Ascending aorta (tissue), 2 donors: Measurements from ENCODE around the gene FAM89A. TPM values are rescaled to one million over a fixed set of nuclear protein-coding genes. Genes with fewer than 3 reads are reported as not detected.

ENCODE experiments used
- DNase-seq, 2 donors: peaks; one replicate each; pipeline ENCODE4 v3.0.0-alpha.2; 2019; ENCODE audit warnings: low spot score in 2 of 2
- H3K27ac ChIP-seq, 2 donors: fragments of 200-600 bp; sonication (generic); one replicate each; pipeline ENCODE4 v1.5.1; 2016 to 2017; ENCODE audit warnings: mild to moderate bottlenecking in 1 of 2
- H3K27me3 ChIP-seq: fragments of 200-600 bp; sonication (generic); one replicate; pipeline ENCODE4 v1.5.1; 2017
- H3K36me3 ChIP-seq, 2 donors: fragments of 200-600 bp; sonication (generic); one replicate each; pipeline ENCODE4 v1.5.1; 2016
- H3K4me1 ChIP-seq, 2 donors: fragments of 200-600 bp; sonication (generic); one replicate each; pipeline ENCODE4 v1.5.1; 2016 to 2017; ENCODE audit warnings: mild to moderate bottlenecking in 1 of 2
- H3K4me3 ChIP-seq, 2 donors: fragments of 200-600 bp; sonication (generic); one replicate each; pipeline ENCODE4 v1.5.1; 2016 to 2017; ENCODE audit warnings: mild to moderate bottlenecking in 1 of 2
- H3K9me3 ChIP-seq, 2 donors: fragments of 200-600 bp; sonication (generic); one replicate each; pipeline ENCODE4 v1.5.1; 2016
- intact Hi-C: fragments of 100-400 bp; cut with DNase I; formaldehyde crosslinking; loops from one replicate; pipeline ENCODE4 v1.15.1; 2023
- total RNA-seq: library from RNA; depleted of rRNA; stranded (reverse); fragments of >200 nt; gene quantifications from one replicate; pipeline ENCODE4 v1.1.0, GENCODE V29; 2016
- TF ChIP-seq, protein P1 (sequence below), 3 experiments: fragments of 200-600 bp in 2 of 3; fragments of 450-650 bp in 1 of 3; sonication (generic) in 2 of 3; IDR thresholded peaks; one replicate each; pipeline ENCODE4 v1.5.1; 2016 to 2019; ENCODE audit warnings: antibody characterized with exemption in 3 of 3, mild to moderate bottlenecking in 1 of 3, moderate library complexity in 1 of 3

The FAM89A gene
- total RNA-seq, 1 donor from 2014 or later = 47.5 TPM

DNA sequence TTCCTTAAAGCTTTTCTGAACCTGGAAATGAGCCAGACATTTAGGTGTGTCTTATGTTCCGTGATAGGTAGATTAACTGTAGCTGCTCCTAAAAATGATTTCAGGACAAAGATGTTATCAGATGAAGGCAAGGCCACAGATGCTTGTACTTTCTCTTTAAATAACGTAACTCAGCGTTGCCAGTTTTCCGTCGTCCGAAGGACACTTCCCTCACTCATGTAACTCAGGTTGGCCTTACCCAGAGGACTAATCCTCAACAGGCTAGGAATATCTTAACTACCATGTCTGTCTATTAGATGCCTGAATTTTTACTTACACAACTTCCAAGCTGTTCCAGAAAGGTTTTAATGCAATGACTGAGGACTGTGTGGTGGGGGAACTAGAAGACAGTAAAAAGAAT is 35.4 kb upstream of the FAM89A start:
- Histone ChIP-seq H3K36me3 (no peaks in the 10 kb centered on the region), H3K4me3 (no peak overlapping the region), H3K27me3 (no peaks in the 10 kb centered on the region), H3K27ac (no peak overlapping the region), H3K4me1 (no peaks in the 10 kb centered on the region), H3K9me3 (no peaks in the 10 kb centered on the region)
- TF ChIP-seq, protein P1, sequence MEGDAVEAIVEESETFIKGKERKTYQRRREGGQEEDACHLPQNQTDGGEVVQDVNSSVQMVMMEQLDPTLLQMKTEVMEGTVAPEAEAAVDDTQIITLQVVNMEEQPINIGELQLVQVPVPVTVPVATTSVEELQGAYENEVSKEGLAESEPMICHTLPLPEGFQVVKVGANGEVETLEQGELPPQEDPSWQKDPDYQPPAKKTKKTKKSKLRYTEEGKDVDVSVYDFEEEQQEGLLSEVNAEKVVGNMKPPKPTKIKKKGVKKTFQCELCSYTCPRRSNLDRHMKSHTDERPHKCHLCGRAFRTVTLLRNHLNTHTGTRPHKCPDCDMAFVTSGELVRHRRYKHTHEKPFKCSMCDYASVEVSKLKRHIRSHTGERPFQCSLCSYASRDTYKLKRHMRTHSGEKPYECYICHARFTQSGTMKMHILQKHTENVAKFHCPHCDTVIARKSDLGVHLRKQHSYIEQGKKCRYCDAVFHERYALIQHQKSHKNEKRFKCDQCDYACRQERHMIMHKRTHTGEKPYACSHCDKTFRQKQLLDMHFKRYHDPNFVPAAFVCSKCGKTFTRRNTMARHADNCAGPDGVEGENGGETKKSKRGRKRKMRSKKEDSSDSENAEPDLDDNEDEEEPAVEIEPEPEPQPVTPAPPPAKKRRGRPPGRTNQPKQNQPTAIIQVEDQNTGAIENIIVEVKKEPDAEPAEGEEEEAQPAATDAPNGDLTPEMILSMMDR (IDR thresholded peaks at IDR 0.05) = no peak
- intact Hi-C loops = no loop called here
- no peak for DNase-seq

DNA sequence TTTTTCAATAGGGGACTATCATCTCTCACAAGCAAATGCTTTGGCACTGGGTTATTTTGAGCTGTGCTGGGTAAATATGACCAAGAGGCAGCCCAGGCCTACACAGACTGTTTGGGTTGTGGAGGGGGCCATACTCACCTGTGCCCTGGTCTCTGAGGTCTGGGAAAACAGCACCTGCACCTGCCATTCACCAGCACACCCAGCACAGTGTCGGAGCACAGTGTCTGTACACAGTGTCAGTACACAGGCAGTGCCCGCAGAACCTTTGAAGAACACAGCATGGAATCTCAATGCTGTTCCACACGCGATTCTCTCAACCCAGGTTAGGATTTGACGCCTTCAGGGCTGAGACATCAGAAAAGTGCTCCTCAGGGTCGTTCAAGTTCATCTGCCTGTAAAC is 35.0 kb upstream of the FAM89A start:
- Histone ChIP-seq H3K4me3 (no peak overlapping the region), H3K9me3 (no peaks in the 10 kb centered on the region)
- TF ChIP-seq, protein P1 (IDR thresholded peaks at IDR 0.05) = no peak

DNA sequence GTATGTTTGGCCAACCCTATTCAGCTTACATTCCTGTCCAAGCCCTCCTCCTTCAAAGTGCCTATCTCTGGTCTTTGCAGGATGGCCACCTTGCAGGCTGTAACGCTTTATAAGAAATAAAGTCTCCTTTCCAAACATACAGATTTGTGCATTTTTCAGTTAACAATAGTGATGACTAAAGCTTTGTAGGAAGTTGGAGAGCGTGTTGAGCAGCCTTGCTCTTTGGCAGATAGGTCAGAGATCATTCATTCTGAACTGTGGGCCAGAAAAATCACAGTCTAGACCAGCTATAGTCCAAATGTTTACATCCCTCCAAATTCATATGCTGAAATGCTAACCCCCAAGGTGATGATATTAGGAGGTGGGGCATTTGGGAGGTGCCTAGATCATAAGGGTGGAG is 34.0 kb upstream of the FAM89A start:
- Histone ChIP-seq H3K27ac (no peak overlapping the region), H3K27me3 (no peaks in the 10 kb centered on the region), H3K36me3 (no peaks in the 10 kb centered on the region), H3K4me1 (no peaks in the 10 kb centered on the region), H3K9me3 (no peaks in the 10 kb centered on the region), H3K4me3 (no peak overlapping the region)
- intact Hi-C loops = no loop called here
- DNase-seq = no peak
- TF ChIP-seq, protein P1 (IDR thresholded peaks at IDR 0.05) = no peak

More for the DNA sequence above, 35.0 kb upstream of the FAM89A start:
- intact Hi-C loops = no loop called here
- no peak for DNase-seq
- Histone ChIP-seq H3K4me1 (no peaks in the 10 kb centered on the region), H3K36me3 (no peaks in the 10 kb centered on the region), H3K27me3 (no peaks in the 10 kb centered on the region), H3K27ac (no peak overlapping the region)

DNA sequence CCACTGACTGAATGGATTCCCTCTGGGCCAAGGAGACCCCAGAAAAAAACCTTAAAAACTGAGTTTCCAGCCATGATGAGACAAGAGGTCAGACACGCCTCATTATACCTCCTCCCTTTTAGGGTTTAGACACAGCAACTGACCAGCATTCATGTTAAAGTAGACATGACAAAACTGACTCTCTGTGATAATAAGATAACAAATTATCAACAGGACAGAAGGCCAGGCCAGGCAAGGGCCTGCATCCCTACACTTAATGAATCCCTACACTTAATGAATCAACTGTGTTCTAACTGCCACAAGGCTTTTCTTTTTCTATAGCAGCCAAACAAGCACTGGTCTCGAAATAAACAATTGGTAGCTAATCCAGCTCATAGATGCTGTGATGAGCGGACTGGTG is 33.3 kb upstream of the FAM89A start:
- no peaks in the 10 kb centered on the region for H3K4me1 ChIP-seq

DNA sequence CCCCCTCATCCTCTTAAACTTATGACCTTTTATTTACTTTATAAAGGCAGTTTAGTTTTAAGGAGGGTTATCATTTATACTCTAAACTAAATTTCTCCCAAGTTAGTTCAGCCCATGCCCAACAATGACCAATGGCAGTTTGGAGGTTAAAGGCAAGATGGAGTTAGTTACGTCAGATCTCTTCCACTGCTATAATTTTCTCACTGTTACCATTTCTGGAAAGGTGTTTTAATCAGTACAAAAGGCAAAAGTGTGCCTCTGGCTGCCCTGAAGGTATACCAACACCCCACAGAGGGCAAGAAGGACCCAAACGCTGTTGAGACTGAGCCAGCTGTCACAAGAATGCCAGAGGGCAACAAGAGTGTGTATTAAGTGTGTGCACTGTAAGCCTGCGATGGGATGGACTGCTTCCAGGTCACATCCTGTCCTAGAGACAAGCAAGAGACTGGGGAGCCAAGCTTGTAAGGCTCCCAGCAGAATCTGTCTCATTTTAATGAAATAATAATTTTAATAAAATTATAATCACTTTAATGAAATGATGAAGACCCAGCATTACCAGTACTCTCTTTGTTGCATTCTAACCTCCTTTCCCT is 32.5 kb upstream of the FAM89A start:
- intact Hi-C loops = no loop called here
- Histone ChIP-seq H3K4me3 (no peak overlapping the region), H3K9me3 (no peaks in the 10 kb centered on the region), H3K36me3 (no peaks in the 10 kb centered on the region), H3K27me3 (no peaks in the 10 kb centered on the region), H3K4me1 (no peaks in the 10 kb centered on the region), H3K27ac (no peak overlapping the region)
- no peak for DNase-seq
- TF ChIP-seq, protein P1 (IDR thresholded peaks at IDR 0.05) = no peak

More for the DNA sequence above, 33.3 kb upstream of the FAM89A start:
- H3K4me3 ChIP-seq = no peak overlapping the region
- no peaks in the 10 kb centered on the region for H3K36me3 ChIP-seq
- TF ChIP-seq, protein P1 (IDR thresholded peaks at IDR 0.05) = no peak
- H3K27ac ChIP-seq = no peak overlapping the region
- no peak for DNase-seq
- intact Hi-C loops = no loop called here
- no peaks in the 10 kb centered on the region for H3K27me3 ChIP-seq
- H3K9me3 ChIP-seq = no peaks in the 10 kb centered on the region

DNA sequence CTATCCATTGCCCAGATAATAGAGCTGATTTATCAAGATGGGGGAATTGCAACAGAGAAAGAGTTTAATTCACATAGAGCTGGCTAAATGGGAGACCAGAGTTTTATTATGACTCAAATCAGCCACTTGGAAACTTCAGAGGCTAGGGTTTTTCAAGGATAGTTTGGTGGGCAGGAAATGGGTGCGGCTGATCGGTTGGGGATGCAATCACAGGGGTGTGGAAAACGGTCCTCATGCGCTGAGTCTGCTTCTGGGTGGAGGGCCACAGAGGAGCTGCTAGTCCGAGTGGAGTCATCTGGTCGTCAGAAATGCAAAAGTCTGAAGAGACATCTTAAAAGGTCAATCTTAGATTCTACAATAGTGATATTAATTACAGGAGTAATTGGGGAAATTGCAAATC is 32.0 kb upstream of the FAM89A start:
- Histone ChIP-seq H3K4me1 (no peaks in the 10 kb centered on the region), H3K9me3 (no peaks in the 10 kb centered on the region), H3K36me3 (no peaks in the 10 kb centered on the region), H3K27ac (no peak overlapping the region), H3K4me3 (no peak overlapping the region), H3K27me3 (no peaks in the 10 kb centered on the region)
- intact Hi-C loops = no loop called here
- DNase-seq = no peak
- TF ChIP-seq, protein P1 (IDR thresholded peaks at IDR 0.05) = no peak
